ENCODE results near the gene CCR4. TPM values are rescaled to one million over a fixed set of nuclear protein-coding genes. Genes with fewer than 3 reads are reported as not detected.

Gene CCR4
- total and polyA plus RNA-seq, 9 of the 15 experiments (the other 6 are each of a cell fraction or from before 2014, with no cell fraction given), result 0.04 to 0.47 (median 0.25) TPM; not detected in 1

DNA sequence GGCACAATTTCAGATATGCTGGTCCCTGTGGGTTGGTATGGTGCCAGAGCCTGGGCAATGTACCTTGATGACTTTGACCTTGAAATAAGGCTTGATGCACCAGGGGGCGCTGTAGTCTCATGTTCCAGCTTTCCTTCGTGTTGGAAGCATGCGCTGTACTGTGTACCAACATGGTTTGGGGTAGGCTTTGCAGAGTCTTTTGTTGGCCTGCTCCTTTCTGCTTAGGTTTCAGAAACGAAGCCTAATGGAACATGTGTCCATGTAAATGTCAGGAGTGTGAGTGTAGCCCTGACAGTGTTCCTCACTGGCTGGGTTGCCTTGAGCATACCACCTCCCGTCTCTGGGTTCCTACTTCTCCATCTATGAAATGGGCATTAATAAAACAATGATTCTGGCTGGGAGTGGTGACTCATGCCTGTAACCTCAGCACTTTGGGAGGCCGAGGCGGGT lies 3.6 kb upstream of the CCR4 start (continued):
- TF ChIP-seq SIN3A (IDR thresholded peaks at IDR 0.05; ENCODE audit: borderline replicate concordance in 2 of 2, control insufficient read depth in 1 of 2, low read depth in 2 of 2, low read length in 2 of 2) (no peak), NBN (IDR thresholded peaks at IDR 0.05; ENCODE audit: low read depth) (peak; percentile 61; the same call in 1 of the 2 replicates), ZSCAN29 (IDR thresholded peaks at IDR 0.05) (0 out of 2 replicates have a peak, but pooled peaks have one; percentile 42), HDGF (IDR thresholded peaks at IDR 0.05) (peak; percentile 83; the same call in 1 of the 2 replicates), U2AF2 (optimal IDR thresholded peaks at IDR 0.05; ENCODE audit: low read depth, low read length) (no peak), MEF2D (tag; conservative IDR thresholded peaks at IDR 0.05; ENCODE audit: low read depth) (no peak), ZNF217 (CRISPR knock-in tag; IDR thresholded peaks at IDR 0.05) (no peak), ZNF764 (CRISPR knock-in tag; IDR thresholded peaks at IDR 0.05; ENCODE audit: low read depth) (no peak), RFX7 (CRISPR knock-in tag; IDR thresholded peaks at IDR 0.05) (no peak), ESRRA (IDR thresholded peaks at IDR 0.05; ENCODE audit: borderline replicate concordance, low read depth) (peak; percentile 99), CBX1 (IDR thresholded peaks at IDR 0.05; ENCODE audit: low read depth) (no peak), JUN (IDR thresholded peaks at IDR 0.05; ENCODE audit: borderline replicate concordance, low read depth, low read length) (no peak), JUN (CRISPR knock-in tag; IDR thresholded peaks at IDR 0.05; ENCODE audit: borderline replicate concordance) (no peak), ZFP36 (IDR thresholded peaks at IDR 0.05; ENCODE audit: low read depth, low read length, partially characterized antibody) (peak; percentile 10), MEIS2 (IDR thresholded peaks at IDR 0.05; ENCODE audit: partially characterized antibody) (no peak)
- TF ChIP-seq, protein P1, sequence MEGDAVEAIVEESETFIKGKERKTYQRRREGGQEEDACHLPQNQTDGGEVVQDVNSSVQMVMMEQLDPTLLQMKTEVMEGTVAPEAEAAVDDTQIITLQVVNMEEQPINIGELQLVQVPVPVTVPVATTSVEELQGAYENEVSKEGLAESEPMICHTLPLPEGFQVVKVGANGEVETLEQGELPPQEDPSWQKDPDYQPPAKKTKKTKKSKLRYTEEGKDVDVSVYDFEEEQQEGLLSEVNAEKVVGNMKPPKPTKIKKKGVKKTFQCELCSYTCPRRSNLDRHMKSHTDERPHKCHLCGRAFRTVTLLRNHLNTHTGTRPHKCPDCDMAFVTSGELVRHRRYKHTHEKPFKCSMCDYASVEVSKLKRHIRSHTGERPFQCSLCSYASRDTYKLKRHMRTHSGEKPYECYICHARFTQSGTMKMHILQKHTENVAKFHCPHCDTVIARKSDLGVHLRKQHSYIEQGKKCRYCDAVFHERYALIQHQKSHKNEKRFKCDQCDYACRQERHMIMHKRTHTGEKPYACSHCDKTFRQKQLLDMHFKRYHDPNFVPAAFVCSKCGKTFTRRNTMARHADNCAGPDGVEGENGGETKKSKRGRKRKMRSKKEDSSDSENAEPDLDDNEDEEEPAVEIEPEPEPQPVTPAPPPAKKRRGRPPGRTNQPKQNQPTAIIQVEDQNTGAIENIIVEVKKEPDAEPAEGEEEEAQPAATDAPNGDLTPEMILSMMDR (IDR thresholded peaks at IDR 0.05 in 2 of 3, conservative IDR thresholded peaks at IDR 0.05 in 1 of 3; ENCODE audit: insufficient read depth in 2 of 3, low read depth in 1 of 3, low read length in 3 of 3), result peak; percentile 93 to 95 (median 94)
- TF ChIP-seq, protein P2, sequence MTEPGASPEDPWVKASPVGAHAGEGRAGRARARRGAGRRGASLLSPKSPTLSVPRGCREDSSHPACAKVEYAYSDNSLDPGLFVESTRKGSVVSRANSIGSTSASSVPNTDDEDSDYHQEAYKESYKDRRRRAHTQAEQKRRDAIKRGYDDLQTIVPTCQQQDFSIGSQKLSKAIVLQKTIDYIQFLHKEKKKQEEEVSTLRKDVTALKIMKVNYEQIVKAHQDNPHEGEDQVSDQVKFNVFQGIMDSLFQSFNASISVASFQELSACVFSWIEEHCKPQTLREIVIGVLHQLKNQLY (CRISPR knock-in tag; conservative IDR thresholded peaks at IDR 0.05), result 0 out of 4 replicates have a peak, but pooled peaks of 1 of the 2 experiments have one; percentile 64
- TF ChIP-seq, protein P3, sequence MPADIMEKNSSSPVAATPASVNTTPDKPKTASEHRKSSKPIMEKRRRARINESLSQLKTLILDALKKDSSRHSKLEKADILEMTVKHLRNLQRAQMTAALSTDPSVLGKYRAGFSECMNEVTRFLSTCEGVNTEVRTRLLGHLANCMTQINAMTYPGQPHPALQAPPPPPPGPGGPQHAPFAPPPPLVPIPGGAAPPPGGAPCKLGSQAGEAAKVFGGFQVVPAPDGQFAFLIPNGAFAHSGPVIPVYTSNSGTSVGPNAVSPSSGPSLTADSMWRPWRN (IDR thresholded peaks at IDR 0.05; ENCODE audit: low read depth), result no peak
- TF ChIP-seq, protein P4, sequence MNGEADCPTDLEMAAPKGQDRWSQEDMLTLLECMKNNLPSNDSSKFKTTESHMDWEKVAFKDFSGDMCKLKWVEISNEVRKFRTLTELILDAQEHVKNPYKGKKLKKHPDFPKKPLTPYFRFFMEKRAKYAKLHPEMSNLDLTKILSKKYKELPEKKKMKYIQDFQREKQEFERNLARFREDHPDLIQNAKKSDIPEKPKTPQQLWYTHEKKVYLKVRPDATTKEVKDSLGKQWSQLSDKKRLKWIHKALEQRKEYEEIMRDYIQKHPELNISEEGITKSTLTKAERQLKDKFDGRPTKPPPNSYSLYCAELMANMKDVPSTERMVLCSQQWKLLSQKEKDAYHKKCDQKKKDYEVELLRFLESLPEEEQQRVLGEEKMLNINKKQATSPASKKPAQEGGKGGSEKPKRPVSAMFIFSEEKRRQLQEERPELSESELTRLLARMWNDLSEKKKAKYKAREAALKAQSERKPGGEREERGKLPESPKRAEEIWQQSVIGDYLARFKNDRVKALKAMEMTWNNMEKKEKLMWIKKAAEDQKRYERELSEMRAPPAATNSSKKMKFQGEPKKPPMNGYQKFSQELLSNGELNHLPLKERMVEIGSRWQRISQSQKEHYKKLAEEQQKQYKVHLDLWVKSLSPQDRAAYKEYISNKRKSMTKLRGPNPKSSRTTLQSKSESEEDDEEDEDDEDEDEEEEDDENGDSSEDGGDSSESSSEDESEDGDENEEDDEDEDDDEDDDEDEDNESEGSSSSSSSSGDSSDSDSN (IDR thresholded peaks at IDR 0.05; ENCODE audit: borderline replicate concordance in 1 of 2, low read depth in 2 of 2, low read length in 2 of 2), result 0 out of 4 replicates have a peak, but pooled peaks of 1 of the 2 experiments have one; percentile 35
- TF ChIP-seq, protein P5, sequence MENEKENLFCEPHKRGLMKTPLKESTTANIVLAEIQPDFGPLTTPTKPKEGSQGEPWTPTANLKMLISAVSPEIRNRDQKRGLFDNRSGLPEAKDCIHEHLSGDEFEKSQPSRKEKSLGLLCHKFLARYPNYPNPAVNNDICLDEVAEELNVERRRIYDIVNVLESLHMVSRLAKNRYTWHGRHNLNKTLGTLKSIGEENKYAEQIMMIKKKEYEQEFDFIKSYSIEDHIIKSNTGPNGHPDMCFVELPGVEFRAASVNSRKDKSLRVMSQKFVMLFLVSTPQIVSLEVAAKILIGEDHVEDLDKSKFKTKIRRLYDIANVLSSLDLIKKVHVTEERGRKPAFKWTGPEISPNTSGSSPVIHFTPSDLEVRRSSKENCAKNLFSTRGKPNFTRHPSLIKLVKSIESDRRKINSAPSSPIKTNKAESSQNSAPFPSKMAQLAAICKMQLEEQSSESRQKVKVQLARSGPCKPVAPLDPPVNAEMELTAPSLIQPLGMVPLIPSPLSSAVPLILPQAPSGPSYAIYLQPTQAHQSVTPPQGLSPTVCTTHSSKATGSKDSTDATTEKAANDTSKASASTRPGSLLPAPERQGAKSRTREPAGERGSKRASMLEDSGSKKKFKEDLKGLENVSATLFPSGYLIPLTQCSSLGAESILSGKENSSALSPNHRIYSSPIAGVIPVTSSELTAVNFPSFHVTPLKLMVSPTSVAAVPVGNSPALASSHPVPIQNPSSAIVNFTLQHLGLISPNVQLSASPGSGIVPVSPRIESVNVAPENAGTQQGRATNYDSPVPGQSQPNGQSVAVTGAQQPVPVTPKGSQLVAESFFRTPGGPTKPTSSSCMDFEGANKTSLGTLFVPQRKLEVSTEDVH (IDR thresholded peaks at IDR 0.05; ENCODE audit: low read depth, partially characterized antibody), result no peak

All from K562 (cell line).